DMS 273 treated with DMSO at 0.1 percent for 48 hours (cell line): ENCODE results near the gene GPS1.
A peak's percentile ranks its signal among the peaks of the same experiment; 100 is the strongest.

ENCODE experiments used
- DNase-seq: peaks from one replicate; lab custom pipeline; 2025; lab: John Stamatoyannopoulos, UW

The GPS1 gene

GRCh38 chr17:82014971-82015310 lies 36.8 kb upstream of the GPS1 start:
- no peak for DNase-seq

DNA sequence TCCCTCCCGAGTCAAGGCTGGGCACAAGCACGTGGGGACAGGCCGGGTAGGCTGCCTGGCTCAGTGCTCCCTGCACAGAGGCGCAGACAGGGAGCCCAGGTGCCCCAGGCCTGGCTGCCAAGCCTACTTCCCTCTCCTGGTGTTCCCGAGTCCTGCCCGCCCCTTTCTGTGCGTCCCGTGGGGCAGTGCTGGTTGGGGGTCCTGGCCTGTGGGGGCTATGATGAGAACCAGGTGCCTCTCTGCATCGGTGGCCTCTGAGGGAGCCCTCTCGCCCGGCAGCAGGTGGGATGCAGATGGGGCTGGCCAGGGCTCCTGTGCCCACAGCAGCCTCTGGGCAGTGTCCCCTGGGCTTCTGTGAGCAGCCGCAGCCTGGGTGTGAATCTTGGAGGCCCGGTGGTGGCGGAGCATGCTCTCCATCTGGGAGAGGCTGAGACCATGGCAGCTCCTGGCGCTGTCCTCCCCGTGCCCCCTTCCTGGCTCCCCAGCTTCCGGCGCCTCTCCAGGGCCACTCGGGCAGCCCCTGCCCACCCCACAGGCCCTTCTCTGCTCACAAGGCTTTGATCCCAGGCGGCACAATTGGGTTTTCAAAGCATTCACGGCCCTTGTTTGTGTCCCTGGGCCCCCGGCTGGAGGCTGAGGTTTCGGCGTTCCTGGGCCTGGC lies 36.3 kb upstream of the GPS1 start:
- no peak for DNase-seq

- no peak for DNase-seq
These were observed 35.4 kb upstream of the GPS1 start for GRCh38 chr17:82016061-82016874.

- DNase-seq = no peak
These were observed 34.7 kb upstream of the GPS1 start for GRCh38 chr17:82016875-82017459.

- no peak for DNase-seq
These were observed 34.0 kb upstream of the GPS1 start for GRCh38 chr17:82017612-82018151.

- no peak for DNase-seq
These were observed 33.3 kb upstream of the GPS1 start for GRCh38 chr17:82018152-82018988.

DNA sequence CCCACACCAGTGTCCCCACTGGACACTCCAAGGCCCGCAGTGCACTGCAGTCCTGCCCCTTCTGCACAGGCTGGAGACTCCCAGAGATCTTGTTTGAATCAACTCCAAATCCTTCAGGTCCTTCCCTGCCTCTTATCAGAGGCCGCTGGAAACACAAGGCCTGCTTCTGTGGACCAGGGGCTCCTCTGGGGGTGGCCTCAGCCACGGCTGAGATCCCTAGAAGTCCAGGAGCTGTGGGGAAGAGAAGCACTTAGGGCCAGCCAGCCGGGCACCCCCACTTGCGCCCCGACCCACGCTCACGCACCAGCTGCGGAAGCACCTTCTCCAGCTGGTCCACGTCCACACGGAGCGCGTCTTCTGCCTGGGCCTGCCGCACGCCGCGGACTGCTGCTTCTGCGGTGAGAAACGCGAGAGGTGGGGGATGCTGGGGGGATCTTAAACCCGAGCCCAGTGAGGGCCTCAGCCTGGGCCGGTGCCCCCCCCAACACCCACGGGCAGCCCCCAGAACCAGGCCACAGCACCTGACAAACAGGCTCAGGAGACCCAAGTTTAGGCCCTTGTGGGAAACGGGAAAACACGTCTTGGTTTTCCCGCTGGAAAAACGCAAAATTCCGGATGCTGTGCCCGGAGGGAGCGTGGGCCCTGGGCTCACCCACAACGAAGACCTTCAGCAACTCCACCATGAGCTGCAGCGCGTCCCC lies 32.6 kb upstream of the GPS1 start:
- DNase-seq = no peak

DNA sequence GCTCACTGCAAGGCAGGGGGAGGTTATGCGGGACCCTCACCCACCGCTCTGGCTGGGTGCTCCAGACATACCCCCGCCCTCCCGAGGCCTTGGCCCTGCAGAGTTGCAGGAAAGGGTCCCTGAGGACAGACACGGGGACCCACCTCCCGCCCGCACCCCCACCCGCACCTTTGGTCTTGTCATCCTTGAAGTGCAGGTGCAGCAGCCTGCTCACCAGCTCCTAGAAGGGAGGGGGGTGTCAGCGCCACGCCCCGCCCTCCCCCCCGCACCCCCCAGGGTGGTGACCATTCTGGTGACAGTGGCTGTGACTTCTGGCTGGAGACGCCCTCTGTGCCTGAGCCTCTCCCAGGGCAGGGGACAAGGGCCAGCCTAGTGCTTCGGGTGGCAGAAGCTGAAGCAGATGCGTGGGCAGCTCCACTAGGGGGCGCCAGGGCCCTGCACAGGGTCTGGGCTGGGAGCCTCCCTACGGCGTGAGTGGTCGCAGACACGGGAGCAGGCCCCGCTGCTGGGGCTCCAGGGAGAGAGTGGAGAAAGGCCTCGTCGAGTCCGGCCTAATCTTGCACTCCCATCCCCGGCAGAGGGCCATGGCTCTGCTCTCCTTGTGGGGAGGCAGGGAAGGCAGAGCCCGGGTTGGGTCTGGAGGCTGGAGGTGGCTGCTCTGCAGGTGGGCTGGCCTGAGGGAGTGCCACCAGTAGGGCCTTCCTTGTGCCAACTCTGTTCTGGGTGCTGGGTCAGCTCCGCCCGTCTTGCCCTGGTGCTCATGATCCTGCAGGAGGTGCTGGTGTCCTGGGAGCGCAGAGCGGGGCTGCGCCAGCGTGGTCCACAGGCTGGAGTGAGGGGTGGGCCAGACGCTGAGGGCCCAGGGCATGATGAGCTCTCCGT lies 31.8 kb upstream of the GPS1 start:
- DNase-seq = no peak

DNA sequence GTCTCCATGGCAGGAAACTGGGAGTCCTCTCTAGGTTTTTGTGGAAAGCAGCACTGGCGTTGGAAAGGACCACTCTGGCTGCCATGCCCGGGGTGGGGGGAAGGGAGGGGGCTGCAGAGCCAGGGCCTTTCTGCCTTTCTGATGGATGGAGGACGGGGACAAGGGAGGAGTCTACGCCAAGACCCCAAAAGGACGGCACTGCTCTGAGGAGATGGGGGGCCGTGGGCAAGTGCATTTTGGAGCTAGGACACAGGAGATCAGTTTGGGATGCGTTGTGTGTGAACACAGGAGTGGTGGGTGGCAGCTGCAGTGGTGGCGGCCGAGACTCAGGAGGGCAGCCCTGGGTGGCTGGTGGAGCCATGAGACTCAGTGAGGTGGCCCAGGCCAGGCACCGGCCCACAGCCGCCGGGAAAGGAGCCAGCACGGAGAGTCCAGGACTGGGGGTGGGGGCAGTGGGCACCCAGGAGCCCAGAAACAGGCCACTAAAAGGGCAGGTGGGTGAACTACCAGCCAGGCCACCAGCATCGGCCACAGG lies 31.1 kb upstream of the GPS1 start:
- no peak for DNase-seq

DNA sequence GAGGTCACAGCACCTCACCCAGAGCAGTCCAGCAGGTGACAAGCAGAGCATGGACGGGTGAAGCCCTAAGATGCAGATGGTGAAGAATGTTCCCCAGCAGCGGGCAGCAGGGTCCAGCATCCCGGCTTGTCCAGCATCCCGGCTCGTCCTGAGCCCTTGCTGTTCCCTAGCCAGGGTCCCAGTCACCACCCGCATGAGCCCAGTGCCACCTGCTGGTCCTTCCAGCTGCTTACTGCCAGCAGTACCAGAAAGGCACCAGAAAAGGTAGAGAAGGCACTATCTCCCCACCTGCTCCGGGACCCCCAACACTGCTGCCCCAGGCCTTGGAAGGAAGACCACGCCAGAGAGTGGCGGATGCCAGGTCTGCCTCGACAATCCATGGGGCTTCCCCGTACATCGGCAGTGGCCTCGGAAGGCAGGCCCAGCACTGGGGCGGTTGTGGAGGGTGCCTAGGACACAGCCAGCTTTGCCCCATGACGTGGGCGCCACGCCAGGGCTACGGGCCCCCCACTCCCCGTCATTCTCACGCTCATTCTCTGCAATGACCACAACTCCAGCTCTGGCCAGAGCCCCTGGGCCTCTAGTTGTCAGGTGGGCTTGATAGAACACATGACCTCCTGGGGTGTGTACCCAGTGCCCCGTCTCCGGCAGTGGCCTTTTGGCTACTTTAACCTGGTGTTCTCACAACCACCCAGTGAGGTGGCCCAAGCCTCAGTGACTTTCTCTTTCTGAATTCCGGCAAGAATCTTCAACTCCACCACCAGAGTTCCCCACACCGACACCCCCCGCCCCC lies 30.4 kb upstream of the GPS1 start:
- peak; percentile 37 for DNase-seq

GRCh38 chr17:82021900-82022309 lies 29.8 kb upstream of the GPS1 start:
- DNase-seq = no peak

DNA sequence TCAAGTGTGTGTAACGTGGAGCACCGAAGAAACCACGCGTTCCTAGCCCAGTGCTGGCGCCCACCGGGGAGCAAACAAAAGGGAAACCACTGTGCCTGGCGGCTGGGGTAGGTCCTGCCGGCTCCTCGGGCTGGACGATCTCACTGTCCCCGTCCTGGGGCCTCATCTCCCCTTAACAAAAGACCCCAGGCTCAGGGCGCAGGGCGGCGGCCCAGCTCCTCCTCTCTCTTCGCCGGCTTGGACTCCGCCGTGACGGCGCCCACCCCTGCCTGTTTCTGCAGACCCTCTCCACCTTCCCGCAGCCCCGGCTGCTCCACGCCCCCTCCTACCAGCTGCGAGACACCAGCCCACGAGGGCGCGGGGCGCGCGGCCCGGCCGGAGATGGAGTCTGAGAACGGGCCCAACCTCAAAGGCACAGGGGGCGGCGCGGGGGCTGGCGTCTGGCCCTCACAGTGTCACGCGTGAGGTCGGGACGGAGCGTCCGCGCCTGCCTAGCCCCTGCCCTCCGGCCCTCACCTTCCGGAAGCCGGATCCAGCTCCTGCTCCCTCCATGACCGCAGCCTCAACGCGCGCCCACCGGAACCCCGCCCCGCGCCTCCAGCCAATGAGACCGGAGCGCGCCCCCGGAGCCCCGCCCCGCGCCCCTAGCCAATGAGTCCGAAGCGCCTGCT lies 29.3 kb upstream of the GPS1 start, which contains the start of gene CENPX:
CENPX (minus strand) TSS at position 569 of the 671 bp plus-strand sequence; CDS start at position 552, 17 bp downstream.
- no peak for DNase-seq

GRCh38 chr17:82022981-82023446 lies 28.7 kb upstream of the GPS1 start, which contains the start of gene LRRC45:
TSS of gene LRRC45 (plus strand) at chr17:82023305. CDS start at chr17:82023644, 339 bp downstream.
- peak; percentile 98 for DNase-seq

GRCh38 chr17:82023447-82024241 lies 28.1 kb upstream of the GPS1 start:
- no peak for DNase-seq

GRCh38 chr17:82024859-82025258 lies 26.8 kb upstream of the GPS1 start:
- DNase-seq = no peak

DNA sequence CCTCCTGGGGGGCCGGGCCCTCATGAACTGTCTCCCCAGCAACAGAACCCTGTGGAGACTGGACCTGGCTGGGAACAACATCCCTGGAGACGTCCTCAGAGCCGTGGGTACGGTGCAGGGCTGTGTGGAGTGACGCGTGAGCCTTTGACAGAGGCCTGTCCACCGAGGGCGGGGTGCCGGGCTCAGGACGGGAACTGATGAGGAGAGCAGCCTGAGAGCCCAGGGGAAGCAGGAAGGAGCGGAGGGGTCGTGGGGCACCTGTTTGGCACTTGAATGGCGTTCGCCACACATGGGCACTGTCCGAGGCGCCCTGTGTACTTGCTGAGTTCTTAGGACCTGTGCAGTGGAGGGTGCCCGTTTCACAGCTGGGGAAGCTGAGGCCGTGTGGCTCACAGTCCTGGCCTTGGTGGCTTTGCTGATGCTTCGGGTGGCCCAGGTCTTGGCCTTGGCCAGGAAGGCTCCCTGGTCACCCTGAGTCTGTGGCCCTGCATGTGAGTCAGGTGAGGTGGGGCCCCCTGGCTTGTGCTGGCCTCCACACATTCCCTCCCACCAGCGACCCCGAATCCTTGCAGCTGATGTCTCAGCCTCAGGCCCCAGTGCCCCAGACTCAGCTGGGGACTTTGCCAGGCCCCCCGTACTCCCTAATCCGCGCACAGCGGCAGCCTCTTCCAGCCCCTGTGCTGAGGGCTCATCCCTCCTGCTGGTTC lies 26.1 kb upstream of the GPS1 start:
- DNase-seq = no peak

DNA sequence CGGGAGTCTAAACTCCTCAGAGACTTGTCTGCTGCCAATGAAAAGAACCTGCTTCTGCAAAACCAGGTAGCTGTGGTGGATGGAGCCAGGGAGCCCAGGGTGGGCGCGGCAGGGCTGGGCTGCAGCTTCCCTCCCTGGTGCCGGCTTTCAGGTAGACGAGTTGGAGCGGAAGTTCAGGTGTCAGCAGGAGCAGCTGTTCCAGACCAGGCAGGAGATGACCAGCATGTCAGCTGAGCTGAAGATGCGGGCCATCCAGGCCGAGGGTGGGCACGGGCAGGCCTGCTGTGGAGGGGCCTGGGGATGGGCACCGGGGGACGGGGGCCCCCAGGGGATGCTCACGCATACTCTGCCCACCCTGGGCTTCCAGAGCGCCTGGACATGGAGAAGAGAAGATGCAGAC lies 23.5 kb upstream of the GPS1 start:
- no peak for DNase-seq
